22Rv1 (cell line): ENCODE results near the gene PLEKHN1.

Experiments
- CTCF ChIP-seq: fragments of 450-650 bp; IDR thresholded peaks from 2 replicates; pipeline ENCODE4 v1.5.1; 2017; ENCODE audit warnings: mild to moderate bottlenecking
- ZFX ChIP-seq: fragments of 450-650 bp; IDR thresholded peaks from 2 replicates; pipeline ENCODE4 v1.6.1; 2017; ENCODE audit warnings: antibody characterized with exemption, borderline replicate concordance

- TF ChIP-seq CTCF (no peak), ZFX (no peak)
Measured at GRCh38 chr1:932776-933602, 33.3 kb upstream of the PLEKHN1 start.
